ENCODE data around the gene FFAR3.
A peak's percentile ranks its signal among the peaks of the same experiment; 100 is the strongest.
"Not testable (repeated sequence)": the region's sequence is repeated elsewhere in the genome, so short reads cannot be mapped to it uniquely, and the experiment has no call there.

The FFAR3 gene

DNA sequence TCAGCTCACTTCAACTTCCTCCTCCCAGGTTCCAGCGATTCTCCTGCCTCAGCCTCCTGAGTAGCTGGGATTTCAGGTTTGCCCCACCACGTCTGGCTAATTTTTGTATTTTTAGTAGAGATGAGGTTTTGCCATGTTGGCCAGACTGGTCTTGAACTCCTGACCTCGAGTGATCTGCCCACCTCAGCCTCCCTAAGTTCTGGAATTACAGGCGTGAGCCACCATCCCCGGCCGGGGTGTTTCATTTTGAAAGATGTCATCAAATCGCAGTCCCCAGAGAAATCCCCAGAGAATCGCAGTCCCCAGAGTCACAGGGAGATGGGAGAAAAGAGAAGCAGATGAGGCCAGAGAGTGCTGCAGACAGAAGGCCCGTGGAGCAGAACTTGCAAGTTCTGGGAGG, 43.2 kb downstream of the FFAR3 start:
- DNase-seq (ENCODE audit: low read depth), result not testable (repeated sequence)

DNA sequence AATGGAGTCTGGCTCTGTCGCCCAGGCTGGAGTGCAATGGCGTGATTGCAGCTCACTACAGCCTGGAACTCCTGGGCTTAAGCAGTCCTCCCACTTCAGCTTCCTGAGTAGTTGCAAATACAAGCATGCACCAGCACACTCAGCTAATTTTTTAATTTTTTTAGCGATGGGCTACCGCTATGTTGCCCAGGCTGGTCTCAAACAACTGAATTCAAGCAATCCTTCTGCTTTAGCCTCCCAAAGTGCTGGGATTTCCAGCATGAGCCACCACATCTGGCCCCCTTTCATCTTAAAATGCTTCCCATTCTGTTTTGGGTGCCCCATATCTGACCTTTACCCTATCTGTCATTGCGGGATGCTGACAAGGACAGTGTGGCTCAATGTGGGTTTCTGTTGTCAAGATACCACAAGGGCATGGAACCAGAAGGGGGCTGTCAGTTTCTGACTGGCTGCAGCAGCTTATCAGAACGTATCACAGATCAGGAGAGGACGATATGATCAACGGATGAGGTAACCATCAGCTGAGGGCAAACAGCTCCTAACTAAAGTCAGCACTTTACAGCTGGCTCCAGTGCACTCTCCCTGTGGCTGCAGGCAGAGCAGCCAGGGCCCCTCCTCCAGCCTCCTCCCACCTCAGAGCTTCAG, 45.0 kb downstream of the FFAR3 start:
- no peak for DNase-seq (ENCODE audit: low read depth)

DNA sequence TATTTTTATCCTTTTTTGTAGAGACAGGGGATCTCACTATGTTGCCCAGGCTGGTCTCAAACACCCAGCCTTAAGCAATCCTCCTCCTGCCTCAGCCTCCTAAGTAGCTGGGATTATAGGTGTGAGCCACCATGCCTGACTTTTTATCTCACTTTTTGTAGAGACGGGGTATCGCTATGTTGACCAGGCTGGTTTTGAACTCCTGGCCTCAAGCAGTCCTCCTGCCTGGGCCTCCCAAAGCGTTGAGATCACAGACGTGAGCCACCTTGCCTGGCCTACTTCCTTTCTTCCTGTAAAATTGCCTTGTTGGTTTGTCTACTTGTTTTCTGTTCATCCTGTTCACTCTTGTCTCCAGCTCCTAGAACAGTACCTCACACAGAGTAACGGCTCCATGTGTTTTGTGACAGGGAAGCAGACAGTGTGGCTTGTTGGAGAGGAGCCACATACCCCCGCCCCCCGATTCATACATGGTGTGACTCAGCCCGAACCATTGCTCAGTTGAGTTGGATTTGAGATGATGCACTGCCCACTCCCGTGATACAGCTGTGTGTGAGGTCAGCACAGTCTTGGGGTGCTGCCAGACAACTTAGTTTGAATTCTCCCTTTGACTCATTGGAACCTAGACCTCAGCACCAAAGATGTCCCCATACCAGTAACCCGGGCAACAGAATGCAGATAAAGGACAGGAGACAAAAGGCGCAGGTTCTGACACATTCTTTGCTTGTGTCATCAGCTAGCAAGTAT, 46.8 kb downstream of the FFAR3 start:
- DNase-seq (ENCODE audit: low read depth), result peak; percentile 89

DNA sequence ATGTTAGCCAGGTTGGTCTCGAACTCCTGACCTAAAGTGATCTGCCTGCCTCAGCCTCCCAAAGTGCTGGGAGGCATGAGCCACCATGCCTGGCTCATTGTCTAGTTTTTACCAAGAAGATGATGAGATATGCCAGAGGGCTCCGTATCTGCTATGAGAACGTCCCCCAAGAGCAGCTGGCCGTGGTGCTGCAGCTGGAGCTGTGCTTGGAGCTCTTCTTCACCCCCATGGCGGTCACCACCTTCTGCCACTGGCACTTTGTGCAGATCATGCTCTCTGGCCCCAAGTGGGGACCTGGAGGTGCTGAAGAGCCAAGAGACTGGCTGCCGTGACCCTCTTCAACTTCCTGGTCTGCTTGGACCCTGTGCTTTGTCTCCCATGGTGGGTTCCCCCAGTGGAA, 49.4 kb downstream of the FFAR3 start:
- DNase-seq (ENCODE audit: low read depth), result no peak

DNA sequence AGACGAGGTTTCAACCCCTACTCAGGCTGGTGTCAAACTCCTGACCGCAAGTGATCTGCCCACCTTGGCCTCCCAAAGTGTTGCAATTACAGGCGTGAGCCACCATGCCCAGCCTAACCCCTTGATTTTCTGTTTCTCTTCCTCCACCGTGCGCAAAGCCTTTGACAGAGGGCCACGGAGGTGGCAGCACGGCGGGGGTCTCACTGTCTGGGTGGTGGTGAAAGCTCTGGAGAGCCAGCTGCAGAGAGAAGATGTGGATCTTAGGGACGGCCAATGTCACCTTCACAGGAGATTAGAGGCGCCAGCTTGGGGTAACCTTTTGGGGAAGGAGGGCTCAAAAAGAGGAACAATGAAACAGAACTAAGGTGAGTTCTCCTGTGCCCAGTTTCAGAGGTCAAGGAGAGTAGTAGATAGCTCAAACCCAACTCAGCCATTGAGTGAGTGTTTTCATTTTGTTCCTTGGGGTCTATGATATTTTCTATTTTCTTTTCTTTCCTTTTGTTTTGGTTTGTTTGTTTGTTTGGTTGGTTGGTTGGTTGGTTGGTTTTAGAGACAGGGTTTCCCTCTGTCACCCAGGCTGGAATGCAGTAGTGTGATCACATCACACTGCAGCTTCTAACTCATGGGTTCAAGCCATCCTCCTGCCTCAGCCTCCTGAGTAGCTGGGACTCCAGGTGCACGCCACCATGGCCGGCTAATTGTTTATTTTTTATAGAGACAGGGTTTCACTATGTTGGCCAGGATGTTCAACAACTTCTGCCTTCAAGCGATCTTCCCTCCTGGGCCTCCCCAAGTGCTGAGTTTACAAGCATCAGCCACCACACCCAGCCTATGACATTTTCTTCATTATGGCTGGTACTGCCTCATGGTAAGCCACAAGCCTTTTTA, 50.3 kb downstream of the FFAR3 start:
- DNase-seq (ENCODE audit: low read depth), result no peak

DNA sequence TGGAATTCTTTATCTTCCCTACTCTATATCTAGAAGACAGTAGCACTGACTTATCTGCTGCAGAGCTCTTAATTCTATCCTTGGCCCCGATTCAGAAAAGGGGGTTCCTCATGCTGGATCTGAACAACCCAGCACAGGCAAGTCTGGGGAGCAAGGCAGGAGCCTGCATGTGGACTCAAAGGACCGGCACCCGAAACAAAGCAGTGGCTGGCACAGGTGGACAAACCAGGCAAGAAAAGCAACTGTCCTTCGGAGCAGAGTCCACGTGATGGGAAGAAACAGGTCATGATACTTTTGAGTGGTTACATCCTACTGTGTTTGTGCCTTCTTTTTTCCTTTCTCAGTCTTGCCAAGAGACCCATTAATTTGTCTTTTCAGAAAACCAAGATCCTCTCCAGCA, 50.9 kb downstream of the FFAR3 start:
- DNase-seq (ENCODE audit: low read depth), result no peak

All from iris pigment epithelial cell (primary cell).